Keratinocyte (primary cell): Measurements from ENCODE around the gene TANGO2.

Experiments used
- EZH2 ChIP-seq: IDR thresholded peaks from one replicate; pipeline ENCODE4 v1.6.1; 2012; ENCODE audit warnings: inconsistent platforms, mild to moderate bottlenecking, low read length, moderate library complexity
- TF ChIP-seq, protein P1 (sequence below), 3 experiments: IDR thresholded peaks in 1 of 3; conservative IDR thresholded peaks in 1 of 3; optimal IDR thresholded peaks in 1 of 3; 2 replicates in 2 of 3; 3 replicates in 1 of 3; pipeline versions ENCODE3 to v1.5.1; 2011; ENCODE audit warnings: low read length in 3 of 3, mild to moderate bottlenecking in 3 of 3, moderate library complexity in 2 of 3, control low read depth in 1 of 3, inconsistent platforms in 1 of 3; ENCODE audit not compliant: insufficient read depth in 2 of 3; ENCODE audit errors: extremely low read depth in 1 of 3

GRCh38 chr22:20107471-20107901 lies 86.6 kb downstream of the TANGO2 start:
- TF ChIP-seq, protein P1, sequence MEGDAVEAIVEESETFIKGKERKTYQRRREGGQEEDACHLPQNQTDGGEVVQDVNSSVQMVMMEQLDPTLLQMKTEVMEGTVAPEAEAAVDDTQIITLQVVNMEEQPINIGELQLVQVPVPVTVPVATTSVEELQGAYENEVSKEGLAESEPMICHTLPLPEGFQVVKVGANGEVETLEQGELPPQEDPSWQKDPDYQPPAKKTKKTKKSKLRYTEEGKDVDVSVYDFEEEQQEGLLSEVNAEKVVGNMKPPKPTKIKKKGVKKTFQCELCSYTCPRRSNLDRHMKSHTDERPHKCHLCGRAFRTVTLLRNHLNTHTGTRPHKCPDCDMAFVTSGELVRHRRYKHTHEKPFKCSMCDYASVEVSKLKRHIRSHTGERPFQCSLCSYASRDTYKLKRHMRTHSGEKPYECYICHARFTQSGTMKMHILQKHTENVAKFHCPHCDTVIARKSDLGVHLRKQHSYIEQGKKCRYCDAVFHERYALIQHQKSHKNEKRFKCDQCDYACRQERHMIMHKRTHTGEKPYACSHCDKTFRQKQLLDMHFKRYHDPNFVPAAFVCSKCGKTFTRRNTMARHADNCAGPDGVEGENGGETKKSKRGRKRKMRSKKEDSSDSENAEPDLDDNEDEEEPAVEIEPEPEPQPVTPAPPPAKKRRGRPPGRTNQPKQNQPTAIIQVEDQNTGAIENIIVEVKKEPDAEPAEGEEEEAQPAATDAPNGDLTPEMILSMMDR (optimal IDR thresholded peaks at IDR 0.05 in 1 of 3, IDR thresholded peaks at IDR 0.05 in 1 of 3, conservative IDR thresholded peaks at IDR 0.05 in 1 of 3; ENCODE audit: extremely low read depth in 1 of 3, insufficient read depth in 2 of 3, low read length in 3 of 3): no peak
- no peak for TF ChIP-seq EZH2
